GM19467 (cell line): ENCODE results near the gene LAIR2.
"Not testable (repeated sequence)": the region's sequence is repeated elsewhere in the genome, so short reads cannot be mapped to it uniquely, and the experiment has no call there.

Experiments used
- ATAC-seq: cut with Tn5 transposase; IDR thresholded peaks from one replicate; pipeline ENCODE4 v1.9.1; 2021; ENCODE audit warnings: mild to moderate bottlenecking, moderate library complexity; ENCODE audit not compliant: unreplicated experiment

LAIR2 gene

GRCh38 chr19:54492568-54492967 is 10.1 kb upstream of the LAIR2 start:
- ATAC-seq: no peak

- not testable (repeated sequence) for ATAC-seq
These were observed 9.6 kb upstream of the LAIR2 start for GRCh38 chr19:54493056-54493455.

GRCh38 chr19:54493967-54494585 is 8.6 kb upstream of the LAIR2 start:
- ATAC-seq: no peak

GRCh38 chr19:54495284-54495683 is 7.3 kb upstream of the LAIR2 start:
- not testable (repeated sequence) for ATAC-seq

- not testable (repeated sequence) for ATAC-seq
These were observed 4.7 kb upstream of the LAIR2 start for GRCh38 chr19:54497747-54498450.

- ATAC-seq: not testable (repeated sequence)
These were observed 4.2 kb upstream of the LAIR2 start for GRCh38 chr19:54498451-54498772.

GRCh38 chr19:54505542-54505941 is 2.9 kb downstream of the LAIR2 start:
- ATAC-seq: not testable (repeated sequence)

GRCh38 chr19:54506079-54506478 is 3.4 kb downstream of the LAIR2 start:
- ATAC-seq: no peak

GRCh38 chr19:54507038-54507717 is 4.5 kb downstream of the LAIR2 start:
- ATAC-seq: not testable (repeated sequence)

GRCh38 chr19:54507824-54508223 is 5.2 kb downstream of the LAIR2 start:
- ATAC-seq: no peak

- not testable (repeated sequence) for ATAC-seq
These were observed 5.9 kb downstream of the LAIR2 start for GRCh38 chr19:54508487-54508886.

- ATAC-seq: not testable (repeated sequence)
These were observed 6.7 kb downstream of the LAIR2 start for GRCh38 chr19:54509200-54509940.

GRCh38 chr19:54515156-54515555 is 12.5 kb downstream of the LAIR2 start:
- ATAC-seq: no peak

- ATAC-seq: no peak
These were observed 14.9 kb downstream of the LAIR2 start for GRCh38 chr19:54517483-54517882.

- ATAC-seq: no peak
These were observed 16.2 kb downstream of the LAIR2 start for GRCh38 chr19:54518844-54519243.

GRCh38 chr19:54521022-54521859 is 18.6 kb downstream of the LAIR2 start:
- ATAC-seq: no peak

GRCh38 chr19:54521860-54522513 is 19.4 kb downstream of the LAIR2 start:
- no peak for ATAC-seq

GRCh38 chr19:54523403-54523802 is 20.8 kb downstream of the LAIR2 start:
- no peak for ATAC-seq

- ATAC-seq: no peak
These were observed 23.0 kb downstream of the LAIR2 start for GRCh38 chr19:54525636-54526035.

- ATAC-seq: no peak
These were observed 24.3 kb downstream of the LAIR2 start for GRCh38 chr19:54526972-54527371.
